Measurements from ENCODE around the gene WWOX. TPM values are rescaled to one million over a fixed set of nuclear protein-coding genes. Genes with fewer than 3 reads are reported as not detected.

The WWOX gene
- total RNA-seq, 1 donor from 2014 or later: 19.2 TPM

- Histone ChIP-seq H3K4me3 (no peak overlapping the region), H3K27ac (no peak overlapping the region), H3K36me3 (no peaks in the 10 kb centered on the region), H3K9me3 (no peaks in the 10 kb centered on the region), H3K4me1 (no peaks in the 10 kb centered on the region), H3K27me3 (ENCODE audit: low read depth) (peaks cover 13% of the 10 kb centered on the region)
- TF ChIP-seq CTCF (IDR thresholded peaks at IDR 0.05): no peak
- intact Hi-C loops (cut with DNase I): no loop called here
- DNase-seq (no peak), ATAC-seq (no peak)
These were observed 8.0 kb upstream of the WWOX start for GRCh38 chr16:78091419-78091818.

- no peaks in the 10 kb centered on the region for H3K9me3 ChIP-seq
- DNase-seq: no peak
- TF ChIP-seq CTCF (IDR thresholded peaks at IDR 0.05): no peak
- H3K4me1 ChIP-seq: no peaks in the 10 kb centered on the region
- intact Hi-C loops (cut with DNase I): no loop called here
- no peaks in the 10 kb centered on the region for H3K36me3 ChIP-seq
- no peak overlapping the region for H3K4me3 ChIP-seq
- ATAC-seq: no peak
- peaks cover 13% of the 10 kb centered on the region for H3K27me3 ChIP-seq (ENCODE audit: low read depth)
- no peak overlapping the region for H3K27ac ChIP-seq
These were observed 6.7 kb upstream of the WWOX start for GRCh38 chr16:78092758-78093157.

GRCh38 chr16:78094166-78094565, 5.3 kb upstream of the WWOX start:
- no peak for ATAC-seq
- TF ChIP-seq CTCF (IDR thresholded peaks at IDR 0.05): no peak
- Histone ChIP-seq H3K36me3 (no peaks in the 10 kb centered on the region), H3K27me3 (ENCODE audit: low read depth) (peaks cover 13% of the 10 kb centered on the region), H3K27ac (no peak overlapping the region), H3K4me3 (no peak overlapping the region), H3K9me3 (no peaks in the 10 kb centered on the region), H3K4me1 (peaks cover 5% of the 10 kb centered on the region)
- DNase-seq: no peak
- intact Hi-C loops (cut with DNase I): no loop called here

GRCh38 chr16:78094998-78095397, 4.5 kb upstream of the WWOX start:
- Histone ChIP-seq H3K27me3 (ENCODE audit: low read depth) (peaks cover 13% of the 10 kb centered on the region), H3K27ac (no peak overlapping the region), H3K4me1 (peaks cover 6% of the 10 kb centered on the region), H3K4me3 (no peak overlapping the region), H3K36me3 (no peaks in the 10 kb centered on the region), H3K9me3 (no peaks in the 10 kb centered on the region)
- intact Hi-C loops (cut with DNase I): no loop called here
- no peak for TF ChIP-seq CTCF (IDR thresholded peaks at IDR 0.05)
- DNase-seq: no peak
- ATAC-seq: no peak

GRCh38 chr16:78096386-78096785, 3.1 kb upstream of the WWOX start:
- Histone ChIP-seq H3K27ac (no peak overlapping the region), H3K4me3 (no peak overlapping the region), H3K9me3 (no peaks in the 10 kb centered on the region), H3K4me1 (peaks cover 14% of the 10 kb centered on the region), H3K36me3 (no peaks in the 10 kb centered on the region), H3K27me3 (ENCODE audit: low read depth) (peaks cover 13% of the 10 kb centered on the region)
- intact Hi-C loops (cut with DNase I): no loop called here
- no peak for ATAC-seq
- TF ChIP-seq CTCF (IDR thresholded peaks at IDR 0.05): no peak
- DNase-seq: no peak

- Histone ChIP-seq H3K9me3 (no peaks in the 10 kb centered on the region), H3K4me1 (peaks cover 14% of the 10 kb centered on the region), H3K4me3 (no peak overlapping the region), H3K36me3 (no peaks in the 10 kb centered on the region), H3K27me3 (ENCODE audit: low read depth) (peaks cover 4% of the 10 kb centered on the region), H3K27ac (no peak overlapping the region)
- no peak for ATAC-seq
- no peak for DNase-seq
- intact Hi-C loops (cut with DNase I): no loop called here
- TF ChIP-seq CTCF (IDR thresholded peaks at IDR 0.05): no peak
These were observed 1.9 kb upstream of the WWOX start for GRCh38 chr16:78097548-78097947.

Measured in lower lobe of right lung (tissue), 2 donors.